Cardiac muscle cell (in vitro differentiated cells and primary cell): ENCODE results near the gene HOXA3. TPM values are rescaled to one million over a fixed set of nuclear protein-coding genes. Genes with fewer than 3 reads are reported as not detected.

Experiments
- DNase-seq, 2 donors: peaks; one replicate each; pipeline versions ENCODE4 v3.0.0 to v3.0.0-alpha.2; 2010 to 2017; ENCODE audit warnings: low read depth in 1 of 2, low spot score in 1 of 2
- H3K27ac ChIP-seq: fragments of 200-600 bp; sonication (generic); 2 replicates; pipeline ENCODE4 v1.5.1; 2016
- H3K27me3 ChIP-seq: fragments of 200-600 bp; sonication (generic); 2 replicates; pipeline ENCODE4 v1.6.0; 2016; ENCODE audit warnings: control low read depth
- H3K36me3 ChIP-seq: fragments of 200-600 bp; sonication (generic); 2 replicates; pipeline ENCODE4 v1.5.1; 2016; ENCODE audit warnings: control low read depth
- H3K4me1 ChIP-seq: fragments of 200-600 bp; sonication (generic); 2 replicates; pipeline ENCODE4 v1.8.1; 2017; ENCODE audit warnings: low read depth, mild to moderate bottlenecking, mixed run types
- H3K4me3 ChIP-seq: fragments of 200-600 bp; sonication (generic); 2 replicates; pipeline ENCODE4 v1.5.1; 2016; ENCODE audit warnings: mild to moderate bottlenecking
- H3K9me3 ChIP-seq: fragments of 200-600 bp; sonication (generic); 2 replicates; pipeline ENCODE4 v1.5.1; 2017; ENCODE audit warnings: low read depth, mild to moderate bottlenecking, control low read depth
- CTCF ChIP-seq: IDR thresholded peaks from 2 replicates; pipeline ENCODE4 v1.5.1; 2012; ENCODE audit warnings: low read depth, mild to moderate bottlenecking, low read length
- polyA plus RNA-seq: library from polyadenylated mRNA; unstranded; fragments of >200 nt; fragmentation: Nextera tagmentation; extraction: Ambion mirVana; gene quantifications from 2 replicates; pipeline ENCODE4 v1.2.1, GENCODE V29; 2016
- total RNA-seq: library from RNA; depleted of rRNA; stranded (reverse); fragments of >200 nt; gene quantifications from 2 replicates; pipeline ENCODE4 v1.2.3, GENCODE V29; 2016

HOXA3 gene
- total and polyA plus RNA-seq, 2 experiments from 2014 or later, result 1.4 to 9.4 TPM

DNA sequence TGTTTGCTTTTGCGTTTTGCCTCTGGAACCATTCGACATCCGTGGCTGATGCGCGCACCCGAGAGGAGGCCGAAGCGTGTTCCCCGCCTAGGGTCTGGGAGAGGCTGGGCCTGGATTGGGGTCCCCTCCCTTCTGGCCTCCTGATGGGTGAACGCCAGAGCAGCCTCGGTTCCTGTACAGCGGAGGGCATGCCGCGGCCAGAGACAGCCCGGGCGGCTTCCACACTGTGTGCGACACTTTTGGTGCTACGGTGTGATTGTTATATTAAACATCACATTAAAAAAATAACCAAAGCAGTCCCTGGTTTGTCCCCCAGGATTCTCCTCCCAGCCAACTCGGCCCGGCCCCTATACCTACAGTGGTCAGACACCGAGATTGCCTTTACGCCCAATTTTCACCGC, 7.8 kb upstream of the HOXA3 start:
- Histone ChIP-seq H3K4me3 (peak overlapping the region; percentile 45), H3K36me3 (no peaks in the 10 kb centered on the region), H3K27me3 (peaks cover 100% of the 10 kb centered on the region), H3K9me3 (no peaks in the 10 kb centered on the region), H3K4me1 (no peaks in the 10 kb centered on the region), H3K27ac (no peak overlapping the region)
- TF ChIP-seq CTCF, result no peak
- DNase-seq, result no peak

DNA sequence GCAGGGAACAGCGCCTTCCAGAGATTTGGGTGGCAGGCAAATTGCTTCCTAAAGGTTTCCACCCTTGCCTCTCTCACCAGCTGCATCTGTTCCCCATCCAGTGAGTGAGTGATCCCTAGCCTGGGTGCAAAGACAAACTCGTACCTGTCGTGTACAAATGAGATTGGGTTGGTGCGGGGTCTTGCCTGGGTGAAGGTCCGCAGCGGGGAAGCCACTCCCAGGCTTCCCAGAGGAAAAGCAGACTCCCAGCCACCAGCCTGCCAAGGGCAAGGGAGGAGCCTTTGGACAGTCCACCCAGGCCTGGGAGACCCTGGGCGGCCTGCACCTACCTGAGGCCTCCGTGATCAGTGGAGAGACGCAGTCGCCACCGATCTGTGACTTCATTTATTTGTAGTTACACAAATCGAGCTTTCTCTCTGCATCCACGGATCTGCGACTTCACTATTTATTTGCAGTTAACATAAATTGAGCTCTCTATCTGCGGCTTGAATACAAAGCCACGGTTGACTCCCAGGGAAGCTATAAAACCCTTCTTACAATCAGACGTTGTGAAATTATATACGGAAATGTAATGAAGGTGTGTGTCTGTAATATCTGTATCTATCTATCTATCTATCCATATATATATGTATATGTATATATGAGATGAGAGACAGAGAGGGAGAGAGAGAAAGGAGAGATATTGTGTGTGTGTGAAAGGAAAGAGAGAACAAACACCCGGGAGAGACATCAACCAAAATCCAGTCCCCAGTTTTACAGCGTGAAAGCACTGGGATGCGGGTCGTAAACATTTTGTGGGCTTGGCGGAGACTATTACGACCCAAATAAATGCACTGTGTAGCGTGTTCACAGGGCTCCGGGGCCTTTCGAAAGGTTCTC, 7.1 kb upstream of the HOXA3 start:
- Histone ChIP-seq H3K4me1 (no peaks in the 10 kb centered on the region), H3K27me3 (peaks cover 100% of the 10 kb centered on the region), H3K27ac (no peak overlapping the region), H3K9me3 (no peaks in the 10 kb centered on the region), H3K4me3 (no peak overlapping the region), H3K36me3 (no peaks in the 10 kb centered on the region)
- no peak for TF ChIP-seq CTCF
- DNase-seq, result no peak

- Histone ChIP-seq H3K9me3 (no peaks in the 10 kb centered on the region), H3K4me1 (no peaks in the 10 kb centered on the region), H3K27me3 (peaks cover 100% of the 10 kb centered on the region), H3K36me3 (no peaks in the 10 kb centered on the region), H3K4me3 (no peak overlapping the region), H3K27ac (no peak overlapping the region)
- DNase-seq, result no peak
- no peak for TF ChIP-seq CTCF
Measured at GRCh38 chr7:27158436-27159265, 6.3 kb upstream of the HOXA3 start.

GRCh38 chr7:27157702-27158431, 5.5 kb upstream of the HOXA3 start:
- DNase-seq, result no peak
- TF ChIP-seq CTCF, result no peak
- no peaks in the 10 kb centered on the region for H3K9me3 ChIP-seq

More at GRCh38 chr7:27157702-27158431, 5.5 kb upstream of the HOXA3 start:
- Histone ChIP-seq H3K27me3 (peaks cover 100% of the 10 kb centered on the region), H3K36me3 (no peaks in the 10 kb centered on the region), H3K4me3 (no peak overlapping the region), H3K4me1 (no peaks in the 10 kb centered on the region), H3K27ac (no peak overlapping the region)
